GM23338 (cell line): ENCODE results near the gene TMEM119. TPM values are rescaled to one million over a fixed set of nuclear protein-coding genes. Genes with fewer than 3 reads are reported as not detected.

ENCODE experiments used
- ATAC-seq: fragments of 200-7000 bp; cut with Tn5 transposase; 3 replicates; pipeline ENCODE4 v1.9.1; 2020
- DNase-seq: peaks from one replicate; pipeline ENCODE4 v3.0.0-alpha.2; 2015; ENCODE audit warnings: low spot score
- H2AFZ ChIP-seq: fragments of 200-600 bp; sonication (generic); 2 replicates; pipeline ENCODE4 v1.8.0; 2016; ENCODE audit warnings: antibody characterized with exemption, mild to moderate bottlenecking, moderate library complexity
- H3F3A ChIP-seq: fragments of 200-600 bp; sonication (generic); replicated peaks from 2 replicates; pipeline ENCODE4 v1.8.0; 2017; ENCODE audit warnings: antibody characterized with exemption, mixed run types, low read depth
- H3K27ac ChIP-seq: fragments of 200-600 bp; sonication (generic); 2 replicates; pipeline ENCODE4 v1.6.1; 2016; ENCODE audit warnings: low read depth
- H3K27me3 ChIP-seq: fragments of 200-600 bp; sonication (generic); 2 replicates; pipeline ENCODE4 v1.8.0; 2016; ENCODE audit warnings: mild to moderate bottlenecking, mixed run types, moderate library complexity; ENCODE audit not compliant: insufficient read depth
- H3K36me3 ChIP-seq: fragments of 200-600 bp; sonication (generic); 2 replicates; pipeline ENCODE4 v1.8.0; 2016; ENCODE audit warnings: mild to moderate bottlenecking; ENCODE audit not compliant: insufficient read depth
- H3K4me1 ChIP-seq: fragments of 200-600 bp; sonication (generic); 2 replicates; pipeline ENCODE4 v1.8.0; 2016; ENCODE audit warnings: mild to moderate bottlenecking, moderate library complexity; ENCODE audit not compliant: insufficient read depth
- H3K4me2 ChIP-seq: fragments of 200-600 bp; sonication (generic); 2 replicates; pipeline ENCODE4 v1.7.1; 2017; ENCODE audit warnings: mixed run types
- H3K4me3 ChIP-seq: fragments of 200-600 bp; sonication (generic); 2 replicates; pipeline ENCODE4 v1.6.1; 2016; ENCODE audit warnings: mixed run types
- H3K79me2 ChIP-seq: fragments of 200-600 bp; sonication (generic); replicated peaks from 2 replicates; pipeline ENCODE4 v1.8.0; 2017; ENCODE audit warnings: mild to moderate bottlenecking; ENCODE audit not compliant: insufficient read depth
- H3K9me2 ChIP-seq: fragments of 200-600 bp; sonication (generic); 2 replicates; pipeline ENCODE4 v1.8.0; 2017; ENCODE audit not compliant: insufficient read depth
- H4K20me1 ChIP-seq: fragments of 200-600 bp; sonication (generic); replicated peaks from 2 replicates; pipeline ENCODE4 v1.8.0; 2017; ENCODE audit warnings: mild to moderate bottlenecking; ENCODE audit not compliant: insufficient read depth
- H3K27ac Mint-ChIP-seq: 2 replicates; pipeline ENCODE4 v1.8.0; 2020; ENCODE audit warnings: inconsistent platforms, mild to moderate bottlenecking, moderate library complexity, mixed read lengths
- H3K27me3 Mint-ChIP-seq: 3 replicates; pipeline ENCODE4 v1.8.0; 2022; ENCODE audit warnings: low read depth, mild to moderate bottlenecking, moderate library complexity, mixed read lengths, inconsistent platforms; ENCODE audit not compliant: insufficient read depth, poor library complexity
- H3K36me3 Mint-ChIP-seq: 3 replicates; pipeline ENCODE4 v1.8.0; 2021; ENCODE audit warnings: low read depth, mild to moderate bottlenecking, inconsistent platforms, moderate library complexity, mixed read lengths
- H3K4me1 Mint-ChIP-seq: 3 replicates; pipeline ENCODE4 v1.8.0; 2020; ENCODE audit warnings: mild to moderate bottlenecking, inconsistent platforms, mixed read lengths
- H3K4me3 Mint-ChIP-seq: 3 replicates; pipeline ENCODE4 v1.8.0; 2021; ENCODE audit warnings: moderate library complexity, mild to moderate bottlenecking, inconsistent platforms, mixed read lengths
- H3K9me3 Mint-ChIP-seq: 3 replicates; pipeline ENCODE4 v1.8.0; 2020; ENCODE audit warnings: moderate library complexity, mild to moderate bottlenecking, inconsistent platforms, mixed read lengths
- JUNB ChIP-seq: IDR thresholded peaks from one replicate; pipeline ENCODE4 v1.6.1; 2016; ENCODE audit warnings: antibody characterized with exemption; ENCODE audit not compliant: unreplicated experiment
- NANOG ChIP-seq: IDR thresholded peaks from 2 replicates; pipeline ENCODE4 v1.6.1; 2016; ENCODE audit warnings: antibody characterized with exemption, borderline replicate concordance
- STAT1 ChIP-seq: IDR thresholded peaks from one replicate; pipeline ENCODE4 v1.6.1; 2016; ENCODE audit warnings: antibody characterized with exemption; ENCODE audit not compliant: unreplicated experiment
- polyA plus RNA-seq: library from polyadenylated mRNA; unstranded; fragments of >200 nt; fragmentation: Nextera tagmentation; extraction: Ambion mirVana; gene quantifications from 2 replicates; pipeline ENCODE4 v1.2.1, GENCODE V29; 2016
- total RNA-seq: library from RNA; depleted of rRNA; stranded (reverse); fragments of >200 nt; shearing (Covaris generic); gene quantifications from 2 replicates; pipeline ENCODE4 v1.2.3, GENCODE V29; 2014
- TF ChIP-seq, protein P1 (sequence below): fragments of 250-450 bp; sonication (Bioruptor Pico); IDR thresholded peaks from 2 replicates; pipeline ENCODE4 v1.5.0; 2020; ENCODE audit warnings: mild to moderate bottlenecking, moderate library complexity
- TF ChIP-seq, protein P2 (sequence below): IDR thresholded peaks from one replicate; pipeline ENCODE4 v1.6.1; 2018; ENCODE audit warnings: antibody characterized with exemption; ENCODE audit not compliant: unreplicated experiment
- TF ChIP-seq, protein P3 (sequence below): IDR thresholded peaks from 2 replicates; pipeline ENCODE4 v1.6.1; 2016; ENCODE audit warnings: antibody characterized with exemption

Gene TMEM119
- total and polyA plus RNA-seq, 2 experiments from 2014 or later, result 0.06 to 0.07 TPM

- H3K4me3 Mint-ChIP-seq, result no peak overlapping the region
- Histone ChIP-seq H3K79me2 (no peaks in the 10 kb centered on the region), H3K36me3 (no peaks in the 10 kb centered on the region), H3K4me3 (no peak overlapping the region), H2AFZ (no peak overlapping the region), H3K4me2 (no peak overlapping the region), H3K4me1 (no peaks in the 10 kb centered on the region; the same call in 1 of the 2 replicates), H3F3A (no peaks in the 10 kb centered on the region), H3K27ac (no peak overlapping the region), H3K9me2 (no peaks in the 10 kb centered on the region), H3K27me3 (no peaks in the 10 kb centered on the region), H4K20me1 (no peaks in the 10 kb centered on the region)
- TF ChIP-seq, protein P1, sequence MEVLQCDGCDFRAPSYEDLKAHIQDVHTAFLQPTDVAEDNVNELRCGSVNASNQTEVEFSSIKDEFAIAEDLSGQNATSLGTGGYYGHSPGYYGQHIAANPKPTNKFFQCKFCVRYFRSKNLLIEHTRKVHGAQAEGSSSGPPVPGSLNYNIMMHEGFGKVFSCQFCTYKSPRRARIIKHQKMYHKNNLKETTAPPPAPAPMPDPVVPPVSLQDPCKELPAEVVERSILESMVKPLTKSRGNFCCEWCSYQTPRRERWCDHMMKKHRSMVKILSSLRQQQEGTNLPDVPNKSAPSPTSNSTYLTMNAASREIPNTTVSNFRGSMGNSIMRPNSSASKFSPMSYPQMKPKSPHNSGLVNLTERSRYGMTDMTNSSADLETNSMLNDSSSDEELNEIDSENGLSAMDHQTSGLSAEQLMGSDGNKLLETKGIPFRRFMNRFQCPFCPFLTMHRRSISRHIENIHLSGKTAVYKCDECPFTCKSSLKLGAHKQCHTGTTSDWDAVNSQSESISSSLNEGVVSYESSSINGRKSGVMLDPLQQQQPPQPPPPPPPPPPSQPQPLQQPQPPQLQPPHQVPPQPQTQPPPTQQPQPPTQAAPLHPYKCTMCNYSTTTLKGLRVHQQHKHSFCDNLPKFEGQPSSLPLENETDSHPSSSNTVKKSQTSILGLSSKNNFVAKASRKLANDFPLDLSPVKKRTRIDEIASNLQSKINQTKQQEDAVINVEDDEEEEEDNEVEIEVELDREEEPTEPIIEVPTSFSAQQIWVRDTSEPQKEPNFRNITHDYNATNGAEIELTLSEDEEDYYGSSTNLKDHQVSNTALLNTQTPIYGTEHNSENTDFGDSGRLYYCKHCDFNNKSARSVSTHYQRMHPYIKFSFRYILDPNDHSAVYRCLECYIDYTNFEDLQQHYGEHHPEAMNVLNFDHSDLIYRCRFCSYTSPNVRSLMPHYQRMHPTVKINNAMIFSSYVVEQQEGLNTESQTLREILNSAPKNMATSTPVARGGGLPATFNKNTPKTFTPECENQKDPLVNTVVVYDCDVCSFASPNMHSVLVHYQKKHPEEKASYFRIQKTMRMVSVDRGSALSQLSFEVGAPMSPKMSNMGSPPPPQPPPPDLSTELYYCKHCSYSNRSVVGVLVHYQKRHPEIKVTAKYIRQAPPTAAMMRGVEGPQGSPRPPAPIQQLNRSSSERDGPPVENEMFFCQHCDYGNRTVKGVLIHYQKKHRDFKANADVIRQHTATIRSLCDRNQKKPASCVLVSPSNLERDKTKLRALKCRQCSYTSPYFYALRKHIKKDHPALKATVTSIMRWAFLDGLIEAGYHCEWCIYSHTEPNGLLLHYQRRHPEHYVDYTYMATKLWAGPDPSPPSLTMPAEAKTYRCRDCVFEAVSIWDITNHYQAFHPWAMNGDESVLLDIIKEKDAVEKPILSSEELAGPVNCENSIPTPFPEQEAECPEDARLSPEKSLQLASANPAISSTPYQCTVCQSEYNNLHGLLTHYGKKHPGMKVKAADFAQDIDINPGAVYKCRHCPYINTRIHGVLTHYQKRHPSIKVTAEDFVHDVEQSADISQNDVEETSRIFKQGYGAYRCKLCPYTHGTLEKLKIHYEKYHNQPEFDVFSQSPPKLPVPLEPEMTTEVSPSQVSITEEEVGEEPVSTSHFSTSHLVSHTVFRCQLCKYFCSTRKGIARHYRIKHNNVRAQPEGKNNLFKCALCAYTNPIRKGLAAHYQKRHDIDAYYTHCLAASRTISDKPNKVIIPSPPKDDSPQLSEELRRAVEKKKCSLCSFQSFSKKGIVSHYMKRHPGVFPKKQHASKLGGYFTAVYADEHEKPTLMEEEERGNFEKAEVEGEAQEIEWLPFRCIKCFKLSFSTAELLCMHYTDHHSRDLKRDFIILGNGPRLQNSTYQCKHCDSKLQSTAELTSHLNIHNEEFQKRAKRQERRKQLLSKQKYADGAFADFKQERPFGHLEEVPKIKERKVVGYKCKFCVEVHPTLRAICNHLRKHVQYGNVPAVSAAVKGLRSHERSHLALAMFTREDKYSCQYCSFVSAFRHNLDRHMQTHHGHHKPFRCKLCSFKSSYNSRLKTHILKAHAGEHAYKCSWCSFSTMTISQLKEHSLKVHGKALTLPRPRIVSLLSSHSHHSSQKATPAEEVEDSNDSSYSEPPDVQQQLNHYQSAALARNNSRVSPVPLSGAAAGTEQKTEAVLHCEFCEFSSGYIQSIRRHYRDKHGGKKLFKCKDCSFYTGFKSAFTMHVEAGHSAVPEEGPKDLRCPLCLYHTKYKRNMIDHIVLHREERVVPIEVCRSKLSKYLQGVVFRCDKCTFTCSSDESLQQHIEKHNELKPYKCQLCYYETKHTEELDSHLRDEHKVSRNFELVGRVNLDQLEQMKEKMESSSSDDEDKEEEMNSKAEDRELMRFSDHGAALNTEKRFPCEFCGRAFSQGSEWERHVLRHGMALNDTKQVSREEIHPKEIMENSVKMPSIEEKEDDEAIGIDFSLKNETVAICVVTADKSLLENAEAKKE (CRISPR knock-in tag), result no peak
- TF ChIP-seq NANOG (no peak), JUNB (no peak), STAT1 (no peak)
- no peak overlapping the region for H3K27ac Mint-ChIP-seq
- peaks cover 10% of the 10 kb centered on the region for H3K4me1 Mint-ChIP-seq
- H3K27me3 Mint-ChIP-seq, result peaks cover 2% of the 10 kb centered on the region
- DNase-seq (no peak), ATAC-seq (no peak)
- H3K9me3 Mint-ChIP-seq, result no peaks in the 10 kb centered on the region
- no peaks in the 10 kb centered on the region for H3K36me3 Mint-ChIP-seq
These were observed 2.7 kb downstream of the TMEM119 start for GRCh38 chr12:108594960-108595710.

DNA sequence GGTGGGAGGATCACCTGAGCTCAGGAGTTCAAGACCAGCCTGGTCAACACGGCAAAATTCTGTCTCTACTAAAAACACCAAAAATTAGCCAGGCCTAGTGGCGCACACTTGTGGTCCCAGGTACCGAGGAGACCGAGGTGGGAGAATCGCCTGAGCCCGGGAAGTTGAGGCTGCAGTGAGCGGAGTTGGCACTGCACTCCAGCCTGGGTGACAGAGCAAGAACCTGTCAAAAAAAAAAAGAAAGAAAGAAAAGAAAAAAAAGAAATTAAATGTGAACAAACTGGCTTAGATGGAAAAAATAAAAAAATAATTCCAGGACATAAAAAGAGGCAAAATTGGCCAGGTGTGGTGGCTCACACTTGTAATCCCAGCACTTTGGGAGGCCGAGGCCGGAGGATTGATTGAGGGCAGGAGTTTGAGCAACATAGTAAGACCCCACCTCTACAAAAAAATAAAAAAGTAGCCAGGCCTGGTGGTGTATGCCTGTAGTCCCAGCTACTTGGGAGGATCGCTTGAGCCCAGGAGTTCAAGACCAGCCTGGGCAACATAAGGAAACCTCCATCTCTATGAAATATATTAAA lies 3.5 kb downstream of the TMEM119 start:
- peaks cover 16% of the 10 kb centered on the region for H3K4me1 Mint-ChIP-seq
- peaks cover 4% of the 10 kb centered on the region for H3K27me3 Mint-ChIP-seq
- no peaks in the 10 kb centered on the region for H3K9me2 ChIP-seq
- H3K9me3 Mint-ChIP-seq, result no peaks in the 10 kb centered on the region
- no peaks in the 10 kb centered on the region for H3F3A ChIP-seq
- H4K20me1 ChIP-seq, result no peaks in the 10 kb centered on the region
- H3K4me3 ChIP-seq, result no peak overlapping the region
- H3K36me3 ChIP-seq, result no peaks in the 10 kb centered on the region
- H3K79me2 ChIP-seq, result no peaks in the 10 kb centered on the region
- H3K4me1 ChIP-seq, result no peaks in the 10 kb centered on the region; the same call in 1 of the 2 replicates
- H3K4me3 Mint-ChIP-seq, result no peak overlapping the region
- no peak overlapping the region for H3K27ac Mint-ChIP-seq
- DNase-seq, result no peak
- H3K36me3 Mint-ChIP-seq, result no peaks in the 10 kb centered on the region
- no peak for ATAC-seq
- H3K27me3 ChIP-seq, result no peaks in the 10 kb centered on the region
- no peak overlapping the region for H2AFZ ChIP-seq
- H3K4me2 ChIP-seq, result no peak overlapping the region
- TF ChIP-seq JUNB, result no peak
- TF ChIP-seq, protein P2, sequence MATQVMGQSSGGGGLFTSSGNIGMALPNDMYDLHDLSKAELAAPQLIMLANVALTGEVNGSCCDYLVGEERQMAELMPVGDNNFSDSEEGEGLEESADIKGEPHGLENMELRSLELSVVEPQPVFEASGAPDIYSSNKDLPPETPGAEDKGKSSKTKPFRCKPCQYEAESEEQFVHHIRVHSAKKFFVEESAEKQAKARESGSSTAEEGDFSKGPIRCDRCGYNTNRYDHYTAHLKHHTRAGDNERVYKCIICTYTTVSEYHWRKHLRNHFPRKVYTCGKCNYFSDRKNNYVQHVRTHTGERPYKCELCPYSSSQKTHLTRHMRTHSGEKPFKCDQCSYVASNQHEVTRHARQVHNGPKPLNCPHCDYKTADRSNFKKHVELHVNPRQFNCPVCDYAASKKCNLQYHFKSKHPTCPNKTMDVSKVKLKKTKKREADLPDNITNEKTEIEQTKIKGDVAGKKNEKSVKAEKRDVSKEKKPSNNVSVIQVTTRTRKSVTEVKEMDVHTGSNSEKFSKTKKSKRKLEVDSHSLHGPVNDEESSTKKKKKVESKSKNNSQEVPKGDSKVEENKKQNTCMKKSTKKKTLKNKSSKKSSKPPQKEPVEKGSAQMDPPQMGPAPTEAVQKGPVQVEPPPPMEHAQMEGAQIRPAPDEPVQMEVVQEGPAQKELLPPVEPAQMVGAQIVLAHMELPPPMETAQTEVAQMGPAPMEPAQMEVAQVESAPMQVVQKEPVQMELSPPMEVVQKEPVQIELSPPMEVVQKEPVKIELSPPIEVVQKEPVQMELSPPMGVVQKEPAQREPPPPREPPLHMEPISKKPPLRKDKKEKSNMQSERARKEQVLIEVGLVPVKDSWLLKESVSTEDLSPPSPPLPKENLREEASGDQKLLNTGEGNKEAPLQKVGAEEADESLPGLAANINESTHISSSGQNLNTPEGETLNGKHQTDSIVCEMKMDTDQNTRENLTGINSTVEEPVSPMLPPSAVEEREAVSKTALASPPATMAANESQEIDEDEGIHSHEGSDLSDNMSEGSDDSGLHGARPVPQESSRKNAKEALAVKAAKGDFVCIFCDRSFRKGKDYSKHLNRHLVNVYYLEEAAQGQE, result no peak
- TF ChIP-seq, protein P3, sequence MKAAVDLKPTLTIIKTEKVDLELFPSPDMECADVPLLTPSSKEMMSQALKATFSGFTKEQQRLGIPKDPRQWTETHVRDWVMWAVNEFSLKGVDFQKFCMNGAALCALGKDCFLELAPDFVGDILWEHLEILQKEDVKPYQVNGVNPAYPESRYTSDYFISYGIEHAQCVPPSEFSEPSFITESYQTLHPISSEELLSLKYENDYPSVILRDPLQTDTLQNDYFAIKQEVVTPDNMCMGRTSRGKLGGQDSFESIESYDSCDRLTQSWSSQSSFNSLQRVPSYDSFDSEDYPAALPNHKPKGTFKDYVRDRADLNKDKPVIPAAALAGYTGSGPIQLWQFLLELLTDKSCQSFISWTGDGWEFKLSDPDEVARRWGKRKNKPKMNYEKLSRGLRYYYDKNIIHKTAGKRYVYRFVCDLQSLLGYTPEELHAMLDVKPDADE, result no peak
- no peak overlapping the region for H3K27ac ChIP-seq
